ENCODE results near the gene OBSCN.

OBSCN gene

GRCh38 chr1:228408869-228409805 is 201.3 kb downstream of the OBSCN start:
- DNase-seq (ENCODE audit: low spot score) (no peak), FAIRE-seq (no peak)

DNA sequence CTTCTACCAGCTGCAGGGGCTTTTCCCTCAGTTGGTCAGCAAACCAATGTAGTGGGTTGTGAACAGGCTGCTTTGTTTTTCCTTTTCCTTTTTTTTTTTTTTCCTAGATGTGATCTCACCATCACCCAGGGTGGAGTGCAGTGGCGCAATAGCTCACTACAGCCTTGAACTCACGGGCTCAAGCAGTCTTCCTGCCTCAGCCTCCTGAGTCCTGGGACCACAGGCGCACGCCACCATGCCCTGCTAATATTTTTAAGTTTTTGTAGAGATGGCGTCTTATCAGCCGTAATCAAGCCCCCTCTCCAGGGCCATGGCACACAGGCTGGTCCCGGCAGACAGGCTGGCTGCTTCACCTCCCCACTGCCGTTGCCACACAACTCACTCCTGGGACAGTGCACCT is 202.2 kb downstream of the OBSCN start:
- DNase-seq (ENCODE audit: low spot score) (no peak), FAIRE-seq (no peak)

- DNase-seq (ENCODE audit: low spot score) (no peak), FAIRE-seq (no peak)
Measured at GRCh38 chr1:228410671-228411070, 202.8 kb downstream of the OBSCN start.

DNA sequence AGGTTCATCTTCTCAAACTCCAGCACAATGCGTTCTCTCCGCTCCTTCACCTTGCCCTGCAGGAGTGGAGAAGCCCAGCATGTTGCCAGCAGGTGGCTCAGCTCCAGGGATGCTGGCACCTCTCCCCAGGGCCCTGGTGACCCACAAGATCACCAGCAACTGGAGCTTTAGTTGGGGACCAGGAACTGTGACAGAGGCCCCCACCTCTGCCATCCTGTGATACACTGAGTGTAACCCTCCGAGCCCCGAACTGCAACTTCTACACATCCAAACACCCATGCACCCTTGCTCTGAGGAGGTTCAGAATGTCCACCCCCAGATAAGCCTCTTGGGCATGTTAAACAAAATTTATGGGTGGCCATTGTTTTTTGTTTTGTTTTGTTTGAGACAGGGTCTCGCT is 203.3 kb downstream of the OBSCN start:
- no peak for FAIRE-seq
- DNase-seq (ENCODE audit: low spot score), result no peak

- no peak for DNase-seq (ENCODE audit: low spot score)
- FAIRE-seq, result no peak
Measured at GRCh38 chr1:228411548-228412430, 203.9 kb downstream of the OBSCN start.

DNA sequence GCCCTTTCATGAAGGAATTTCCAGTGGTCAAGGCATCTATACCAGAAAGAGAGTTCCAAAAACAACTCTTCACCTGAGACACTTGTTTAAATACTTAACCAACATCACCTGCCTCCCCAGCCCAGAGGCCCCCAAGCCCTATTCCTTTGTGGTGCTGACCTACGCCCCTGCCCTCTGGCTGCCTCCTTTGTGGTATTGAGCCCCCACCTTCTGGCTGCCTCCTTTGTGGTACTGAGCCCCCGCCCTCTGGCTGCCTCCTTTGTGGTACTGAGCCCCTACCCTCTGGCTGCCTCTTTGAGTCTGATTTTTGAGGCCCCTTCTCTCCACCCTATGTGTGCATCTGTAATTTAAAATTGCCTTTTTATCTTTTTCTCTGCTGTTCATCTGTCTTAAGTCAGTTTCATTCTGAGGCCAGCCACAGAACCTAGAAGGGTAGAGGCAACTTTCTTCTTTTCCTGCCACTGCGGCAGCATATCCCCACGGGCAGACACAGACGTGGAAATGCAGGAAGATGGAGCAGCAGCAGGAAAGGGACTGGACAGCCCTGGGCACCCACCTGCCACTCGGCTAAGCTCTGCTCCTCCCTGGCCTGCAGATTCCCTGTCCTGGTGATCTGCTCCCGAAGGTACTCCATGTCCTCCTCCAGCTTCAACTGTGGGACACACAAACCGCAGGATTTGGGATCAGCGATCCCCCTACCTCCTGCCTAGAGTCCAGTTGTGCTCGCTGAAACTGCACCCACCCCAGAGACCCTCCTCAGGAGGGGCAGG is 205.6 kb downstream of the OBSCN start:
- DNase-seq (ENCODE audit: low spot score) (no peak), FAIRE-seq (no peak)

DNA sequence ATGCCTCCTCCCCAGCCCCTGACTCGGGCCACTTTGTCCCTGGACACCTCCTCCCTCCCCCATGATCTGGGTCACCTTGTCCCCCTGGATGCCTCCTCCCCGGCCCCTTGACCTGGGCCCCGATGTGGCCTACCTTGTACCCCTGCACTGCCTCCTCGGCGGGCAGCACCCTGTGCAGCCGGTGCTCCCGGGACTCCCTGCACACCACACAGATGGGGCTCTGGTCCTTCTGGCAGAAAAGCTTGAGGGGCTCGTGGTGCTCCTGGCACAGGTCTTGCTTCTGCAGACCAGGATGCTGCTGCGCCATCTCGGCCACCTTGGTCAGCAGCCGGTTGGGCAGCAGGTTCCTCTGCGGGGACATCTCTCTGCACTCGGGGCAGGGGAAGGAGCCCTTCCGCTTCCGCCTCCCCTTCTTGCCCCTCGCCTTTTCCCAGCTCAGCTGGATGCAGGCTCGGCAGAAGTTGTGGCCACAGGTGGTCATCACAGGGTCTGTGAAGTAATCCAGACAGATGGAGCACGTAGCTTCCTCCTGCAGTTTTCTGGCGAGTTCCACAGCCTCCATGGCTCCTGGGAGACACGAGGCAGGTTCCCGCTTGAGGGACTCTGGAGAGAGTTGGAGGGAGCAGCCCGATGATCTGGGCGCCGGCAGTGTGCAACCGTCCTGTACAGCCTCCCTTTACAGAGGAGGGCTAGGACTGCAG is 206.8 kb downstream of the OBSCN start:
- no peak for DNase-seq (ENCODE audit: low spot score)
- no peak for FAIRE-seq

DNA sequence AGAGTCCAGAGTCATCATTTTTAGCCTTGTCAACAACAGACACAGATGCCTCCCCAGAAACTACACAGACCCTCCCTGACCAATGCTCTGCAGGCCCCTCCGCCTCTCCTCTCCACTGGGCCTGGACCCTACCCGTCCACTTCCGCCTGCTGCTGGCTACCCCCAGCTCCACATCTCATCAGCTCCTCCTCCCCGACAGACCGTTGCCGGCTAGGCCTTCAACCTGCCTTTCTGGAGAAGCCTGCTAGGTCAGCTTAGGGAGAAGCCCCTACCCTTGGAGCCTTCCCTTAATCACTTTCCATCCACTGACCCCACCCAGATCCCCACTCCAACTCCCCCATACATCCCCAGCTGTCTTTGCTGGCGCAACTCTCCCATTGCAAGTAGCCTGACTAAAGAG is 207.4 kb downstream of the OBSCN start:
- DNase-seq (ENCODE audit: low spot score) (no peak), FAIRE-seq (no peak)

- FAIRE-seq, result peak; percentile 65
- DNase-seq (ENCODE audit: low spot score), result no peak
Measured at GRCh38 chr1:228415853-228416216, 208.0 kb downstream of the OBSCN start.

DNA sequence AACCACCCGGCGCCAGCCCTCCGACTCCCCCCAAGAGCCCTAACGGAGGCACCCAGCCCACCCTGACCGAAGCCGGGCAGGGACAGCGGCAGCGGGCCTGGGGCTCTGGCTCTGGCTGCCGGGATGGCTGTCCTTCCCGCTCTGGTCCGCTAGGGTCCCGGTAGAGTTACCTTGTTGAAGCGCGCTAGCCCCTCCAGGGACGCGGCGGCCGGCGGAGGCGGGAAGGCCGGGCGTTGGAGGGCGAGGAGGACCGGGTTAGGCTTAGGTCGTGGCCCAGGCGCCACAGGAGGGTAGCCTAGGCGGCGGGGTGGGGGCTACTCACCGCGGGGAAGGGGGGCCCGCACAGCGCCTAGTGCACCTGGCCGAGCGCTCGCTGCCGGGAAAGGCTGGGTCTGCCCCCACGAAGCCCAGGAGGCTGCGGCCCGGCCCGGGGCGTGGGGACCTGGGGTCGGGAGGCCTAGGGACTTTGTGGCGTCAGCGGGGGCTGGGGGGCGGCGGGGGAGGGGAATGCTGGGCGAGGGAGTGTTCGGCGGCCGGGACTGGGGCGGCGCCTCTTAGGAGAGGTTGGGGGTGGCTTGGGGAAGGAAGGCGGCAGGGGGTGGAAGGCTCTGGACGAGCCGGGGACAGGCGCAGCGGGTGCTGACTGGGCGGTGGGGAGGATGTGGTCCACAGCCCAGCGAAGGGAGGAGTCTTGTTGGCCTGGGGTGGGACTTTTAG is 208.5 kb downstream of the OBSCN start, which contains the start of gene TRIM17:
TSS of gene TRIM17 (minus strand) at position 645 of the 717 bp plus-strand sequence. CDS start 1,789 bp downstream, outside the sequence.
- DNase-seq (ENCODE audit: low spot score) (peak; percentile 58), FAIRE-seq (no peak)

DNA sequence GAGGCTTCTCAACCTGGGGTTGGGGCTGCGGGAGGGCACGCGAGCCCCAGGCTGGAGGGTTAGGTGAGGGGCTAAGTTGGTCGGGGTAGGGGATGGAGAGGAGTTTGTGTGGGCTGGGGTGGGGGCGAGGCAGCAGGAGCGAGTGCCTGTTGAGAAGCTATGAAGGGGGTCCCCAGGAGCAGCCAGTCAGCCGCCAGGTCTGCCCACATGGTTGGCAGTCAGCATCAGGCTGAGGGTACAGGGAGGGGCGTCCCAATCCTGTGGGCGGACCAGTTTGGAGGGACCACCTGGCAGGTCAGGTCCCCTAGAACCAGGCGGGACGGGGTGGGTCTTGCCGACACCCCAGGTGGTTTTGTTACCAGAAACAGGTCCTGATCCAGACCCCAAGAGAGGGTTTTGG is 209.2 kb downstream of the OBSCN start:
- DNase-seq (ENCODE audit: low spot score), result no peak
- no peak for FAIRE-seq

DNA sequence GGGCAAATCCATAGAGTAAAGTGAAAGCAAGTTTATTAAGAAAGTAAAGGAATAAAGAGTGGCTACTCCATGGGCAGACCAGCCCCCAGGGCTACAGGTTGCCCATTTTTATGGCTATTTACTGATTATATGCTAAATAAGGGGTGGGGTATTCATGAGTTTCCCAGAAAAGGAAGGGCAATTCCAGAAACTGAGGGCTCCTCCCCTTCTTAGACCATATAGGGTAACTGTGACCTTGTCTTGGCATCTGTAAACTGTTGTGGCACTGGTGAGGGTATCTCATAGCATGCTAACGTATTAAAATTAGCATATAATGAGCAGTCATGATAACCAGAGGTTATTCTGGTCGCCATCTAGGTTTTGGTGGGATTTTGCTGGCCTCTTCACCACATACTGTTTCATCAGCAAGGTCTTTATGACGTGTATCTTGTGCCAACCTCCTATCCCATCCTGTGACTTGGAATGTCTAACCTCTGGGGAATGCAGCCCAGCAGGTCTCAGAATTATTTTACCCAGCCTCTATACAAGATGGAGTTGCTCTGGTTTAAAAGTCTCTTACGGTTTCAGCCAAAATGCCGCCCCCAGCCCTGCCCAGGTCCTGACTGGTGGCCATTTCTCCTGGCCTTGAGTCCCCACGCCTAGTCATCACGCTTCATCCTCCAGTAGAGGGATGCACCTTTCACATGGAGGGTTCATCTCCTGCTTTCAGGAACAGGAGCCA is 209.8 kb downstream of the OBSCN start:
- FAIRE-seq (no peak), DNase-seq (ENCODE audit: low spot score) (no peak)

GRCh38 chr1:228420968-228421826 is 213.4 kb downstream of the OBSCN start:
- FAIRE-seq (no peak), DNase-seq (ENCODE audit: low spot score) (no peak)

- FAIRE-seq (no peak), DNase-seq (ENCODE audit: low spot score) (no peak)
Measured at GRCh38 chr1:228423404-228424053, 215.7 kb downstream of the OBSCN start.

DNA sequence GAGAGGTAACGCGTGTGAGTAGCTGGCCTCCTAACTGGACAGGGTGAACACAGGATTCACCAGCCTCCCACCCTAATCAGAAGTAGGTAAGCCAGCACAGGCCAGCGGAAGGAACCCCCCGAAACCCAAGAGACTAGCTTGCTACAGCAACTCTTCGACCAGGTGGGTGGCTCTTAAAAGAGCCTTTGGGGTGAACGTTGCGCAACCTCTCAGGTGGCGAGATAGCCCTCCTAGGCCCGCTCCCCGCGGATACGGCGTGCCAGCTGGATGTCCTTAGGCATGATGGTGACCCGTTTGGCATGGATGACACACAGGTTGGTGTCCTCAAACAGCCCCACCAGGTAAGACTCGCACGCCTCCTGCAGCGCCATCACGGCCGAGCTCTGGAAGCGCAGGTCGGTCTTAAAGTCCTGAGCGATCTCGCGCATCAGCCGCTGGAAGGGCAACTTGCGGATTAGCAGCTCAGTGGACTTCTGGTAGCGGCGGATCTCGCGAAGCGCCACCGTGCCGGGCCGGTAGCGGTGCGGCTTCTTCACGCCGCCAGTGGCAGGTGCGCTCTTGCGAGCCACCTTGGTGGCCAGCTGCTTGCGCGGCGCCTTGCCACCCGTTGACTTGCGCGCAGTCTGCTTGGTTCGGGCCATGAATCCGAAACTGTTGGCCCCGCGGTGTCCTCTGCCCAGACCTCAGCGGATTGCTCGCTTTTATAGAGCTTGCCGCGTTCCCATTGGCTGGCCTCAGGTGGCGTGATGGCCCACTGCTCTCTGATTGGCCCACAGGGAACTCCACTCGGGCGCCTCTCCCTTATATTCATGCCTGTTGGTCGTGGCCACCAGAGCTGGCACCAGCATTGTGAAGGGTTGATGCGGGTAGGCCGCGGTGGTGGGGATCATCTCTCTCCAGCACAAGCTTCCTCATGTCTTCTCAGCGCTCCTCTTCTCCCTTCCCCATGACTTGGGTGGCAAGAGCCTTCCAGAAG is 217.1 kb downstream of the OBSCN start:
- FAIRE-seq, result no peak
- no peak for DNase-seq (ENCODE audit: low spot score)

DNA sequence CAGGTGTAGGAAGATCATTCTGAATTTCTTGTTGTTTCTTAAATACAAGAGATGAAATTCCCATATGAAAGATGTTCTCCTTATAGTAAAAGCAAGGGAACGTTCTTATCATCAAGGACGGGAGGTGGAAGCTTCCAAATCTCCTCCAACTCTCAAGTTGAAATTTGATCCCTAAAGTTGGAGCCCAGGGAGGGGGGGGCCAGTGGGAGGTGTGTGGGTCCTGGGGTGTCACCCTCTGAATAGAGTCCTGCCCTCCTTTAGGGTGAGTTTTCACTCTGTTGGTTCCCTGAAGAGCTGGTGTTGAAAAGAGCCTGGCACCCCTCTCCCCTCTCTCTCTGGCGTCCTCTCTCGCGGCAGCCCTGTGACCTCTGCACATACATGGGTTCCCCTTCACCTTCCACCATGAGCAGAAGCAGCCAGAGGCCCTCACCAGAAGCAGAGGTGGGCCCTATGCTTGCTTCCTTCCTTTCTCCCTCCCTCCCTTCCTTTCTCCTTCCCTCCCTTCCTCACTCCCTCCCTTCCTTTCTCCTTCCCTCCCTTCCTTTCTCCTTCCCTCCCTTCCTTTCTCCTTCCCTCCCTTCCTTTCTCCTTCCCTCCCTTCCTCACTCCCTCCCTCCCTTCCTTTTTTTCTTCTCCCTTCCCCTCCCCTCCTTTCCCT is 218.8 kb downstream of the OBSCN start:
- FAIRE-seq (no peak), DNase-seq (ENCODE audit: low spot score) (no peak)

Measured in urothelium cell line (cell line).